Stimulated activated CD8-positive, alpha-beta memory T cell treated with anti-CD3 and anti-CD28 coated beads, Interleukin-12 subunit alpha, Interleukin-12 subunit beta, amount 100 ng/mL, for 24 hours (primary cell): ENCODE data around the gene WDTC1.

Experiments used
- DNase-seq: peaks from one replicate; pipeline ENCODE4 v3.0.0-alpha.2; 2020; ENCODE audit errors: extremely low read depth

The WDTC1 gene

DNA sequence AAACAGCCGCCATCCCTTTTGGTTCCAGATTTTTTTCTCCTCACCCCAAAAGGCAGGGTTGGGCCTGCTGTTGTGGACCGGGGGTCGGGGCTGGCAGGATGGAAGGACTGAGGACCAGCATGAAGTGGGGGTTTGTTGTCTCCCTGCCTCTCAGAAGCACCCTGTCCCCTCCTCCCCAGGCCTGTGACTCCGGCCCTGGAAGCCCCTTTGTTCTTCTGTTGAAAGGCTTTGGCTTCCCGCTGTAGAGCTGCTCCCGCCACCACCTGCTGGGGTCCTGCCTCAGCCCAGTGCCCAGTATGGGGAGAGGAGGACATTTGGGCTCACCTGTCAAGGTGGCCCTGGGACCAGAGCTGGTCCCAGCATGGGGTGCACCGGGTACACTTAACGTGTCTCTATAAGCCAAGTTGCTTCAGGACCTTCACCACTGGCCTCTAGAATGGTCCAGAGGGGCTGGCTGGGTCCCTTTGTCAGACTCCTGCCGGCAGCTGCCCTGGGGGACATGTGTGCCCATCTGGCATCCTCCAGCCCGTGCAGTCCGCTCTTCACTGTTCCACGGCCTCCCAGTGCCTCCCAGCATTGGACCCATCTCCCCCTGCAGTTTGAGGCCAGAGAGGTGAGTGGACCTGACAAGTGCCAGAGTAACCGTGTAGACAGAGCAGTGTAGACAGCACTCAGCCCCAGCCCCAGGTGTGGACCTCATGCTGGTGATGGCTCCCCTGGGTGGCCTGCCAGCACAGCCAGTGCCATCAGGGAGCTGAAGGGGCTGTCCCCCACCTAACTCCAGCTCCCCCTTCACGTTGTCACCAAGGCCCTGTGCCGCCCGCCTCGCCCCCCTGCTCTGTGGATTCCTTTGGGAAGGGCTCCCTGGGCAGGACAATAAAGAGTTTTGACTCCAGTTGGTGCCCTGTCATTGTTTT is 101.3 kb downstream of the WDTC1 start:
- DNase-seq: no peak

DNA sequence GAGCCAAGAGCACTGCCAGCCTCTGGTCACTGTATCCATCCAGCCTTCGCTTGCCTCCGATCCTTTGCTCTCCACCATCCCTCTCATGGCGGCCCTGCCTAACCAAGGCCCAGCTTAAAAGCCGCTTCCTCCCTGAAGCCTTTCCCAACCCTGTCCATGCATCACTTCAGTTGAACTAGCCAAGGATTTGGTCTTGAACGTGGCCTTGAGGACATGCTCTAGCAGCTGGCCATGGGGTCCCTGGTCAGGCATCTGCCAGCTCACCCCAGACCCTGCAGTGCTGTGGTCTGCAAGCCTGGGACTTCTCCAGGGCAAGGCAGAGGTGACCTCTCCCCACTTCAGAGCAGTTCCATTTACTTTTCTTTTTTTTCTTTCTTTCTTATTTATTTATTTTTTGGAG is 102.3 kb downstream of the WDTC1 start:
- DNase-seq: no peak

DNA sequence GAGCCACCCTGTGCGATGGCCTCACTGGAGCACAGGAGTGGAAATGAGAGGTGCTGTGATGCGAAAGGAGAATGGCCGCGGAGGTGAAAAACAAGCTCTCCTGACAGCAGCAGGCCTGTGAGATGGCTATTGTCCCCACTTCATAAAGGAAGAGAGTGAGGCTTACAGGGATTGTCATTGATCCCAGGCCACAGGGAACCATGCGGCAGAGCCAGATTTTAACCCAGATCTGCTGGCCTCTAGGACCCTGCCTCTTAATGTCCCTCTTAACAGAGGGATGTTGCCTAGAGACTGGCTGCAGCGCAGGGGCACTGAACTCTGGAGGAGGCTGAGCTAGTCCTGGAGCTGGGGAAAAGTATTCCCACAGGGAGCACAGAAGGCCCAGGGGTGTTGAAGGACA is 104.3 kb downstream of the WDTC1 start:
- no peak for DNase-seq

DNA sequence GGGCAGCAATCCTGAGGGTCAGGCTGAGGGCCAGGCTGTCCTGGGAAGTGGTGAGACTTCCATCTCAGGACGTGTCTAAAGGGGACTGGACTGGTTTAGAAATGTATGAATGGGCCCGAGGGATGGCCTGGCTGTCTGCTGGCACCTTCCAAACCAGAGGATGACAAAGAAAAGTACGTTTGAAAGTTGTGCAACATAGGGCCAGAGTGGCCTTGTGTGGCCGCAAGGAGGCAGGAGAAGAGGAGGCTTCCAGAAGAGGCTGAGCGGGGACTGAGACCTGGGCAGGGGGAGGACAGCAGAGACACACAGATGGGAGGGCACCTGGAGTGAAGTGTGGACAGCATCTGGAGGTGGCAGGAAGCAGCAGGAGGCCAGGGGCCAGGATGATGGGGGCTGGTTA is 104.8 kb downstream of the WDTC1 start:
- no peak for DNase-seq

DNA sequence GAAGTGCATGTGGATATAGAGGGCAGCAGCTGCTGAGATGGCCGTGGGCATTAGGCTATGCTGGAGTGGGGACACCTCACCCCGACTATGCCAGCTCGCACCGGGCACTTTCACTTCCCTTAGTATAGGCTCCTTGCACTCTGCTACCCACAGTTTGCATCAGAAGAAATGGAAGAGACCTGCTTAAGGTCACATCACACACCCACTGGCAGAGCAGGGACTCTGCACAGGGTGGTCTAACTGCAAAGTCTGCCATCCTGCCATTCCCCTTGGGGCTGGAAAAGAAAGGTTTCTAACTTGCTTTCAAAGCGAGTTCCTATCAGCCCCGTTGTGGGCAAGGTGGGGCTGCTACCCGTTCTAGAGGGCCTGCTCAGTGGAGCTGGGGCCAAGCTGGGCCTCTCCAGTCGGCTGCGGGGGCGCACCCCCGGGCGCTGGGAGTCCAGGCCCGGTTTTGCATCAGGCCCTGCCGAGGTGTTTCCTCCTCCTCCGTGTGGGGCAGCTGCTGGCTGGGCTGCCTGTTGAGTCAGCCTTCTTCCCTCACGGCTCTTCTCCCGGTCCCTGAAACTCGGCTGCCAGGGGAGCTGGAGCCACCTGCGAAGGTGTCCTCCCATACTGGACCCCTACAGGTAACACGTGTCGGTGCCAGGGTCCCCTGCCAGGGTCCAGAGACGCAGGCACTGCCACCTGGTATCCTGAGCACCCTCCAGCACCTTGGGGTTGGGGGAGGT is 107.3 kb downstream of the WDTC1 start, which contains the start of gene SYTL1:
SYTL1 (plus strand) TSS at position 498 of the 728 bp plus-strand sequence. CDS start 3,313 bp downstream, outside the sequence.
- no peak for DNase-seq

DNA sequence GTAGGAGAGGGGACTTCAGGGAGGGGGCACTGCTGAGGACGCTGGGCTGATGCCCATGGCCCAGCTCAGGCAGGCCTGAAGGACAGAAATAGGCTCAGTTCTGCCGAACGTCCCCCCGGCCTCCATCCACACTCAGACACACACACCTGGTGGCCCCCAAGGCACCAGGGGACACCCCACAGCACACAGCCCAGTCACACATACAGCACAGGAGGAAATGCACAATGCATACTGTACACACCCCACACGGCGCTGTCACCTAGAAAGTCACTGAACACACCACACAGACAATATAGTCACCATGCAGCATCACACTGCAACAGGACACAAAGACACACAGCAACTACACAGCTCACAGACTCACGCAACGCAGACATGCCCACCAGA is 108.0 kb downstream of the WDTC1 start:
- DNase-seq: no peak

DNA sequence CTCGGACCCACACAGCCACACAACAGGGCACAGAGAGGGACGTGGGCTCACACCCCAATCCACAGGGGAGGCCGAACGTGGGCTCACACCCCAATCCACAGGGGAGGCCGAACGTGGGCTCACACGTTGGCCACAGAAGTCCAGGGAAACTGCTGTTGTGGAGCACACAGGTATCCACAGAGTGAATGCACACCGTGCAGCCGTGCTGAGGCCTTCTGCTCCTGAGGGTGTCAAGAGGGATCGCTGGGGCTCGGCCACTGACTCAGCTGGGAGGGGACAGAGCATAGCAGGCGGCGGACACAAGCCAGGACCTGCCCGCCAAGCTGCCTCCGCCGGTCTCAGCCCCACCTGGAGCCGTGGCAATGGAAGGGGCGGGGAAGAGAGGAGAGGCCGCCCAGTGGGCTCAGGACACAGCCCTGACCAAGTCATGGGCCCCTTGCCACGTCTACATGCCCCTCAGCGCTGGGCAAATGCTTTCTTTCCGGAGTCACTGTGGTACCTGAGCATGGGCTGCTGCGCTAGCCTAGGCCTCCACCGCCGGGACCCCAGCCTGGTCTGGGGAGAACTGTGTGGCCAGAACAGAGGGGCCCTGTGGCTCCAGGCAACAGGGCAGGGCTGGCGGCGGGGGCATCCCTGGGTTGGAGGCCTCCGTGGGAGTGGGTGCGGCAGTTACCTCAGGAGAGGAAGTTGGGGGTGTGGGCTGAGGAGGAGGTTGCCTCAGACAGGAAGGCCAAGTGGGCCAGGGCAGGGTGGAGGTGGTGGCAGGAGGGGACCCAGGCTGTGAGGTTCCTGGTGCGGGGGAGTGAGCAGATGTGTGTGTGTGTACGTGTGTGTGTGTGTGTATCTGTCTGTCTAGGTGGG is 108.6 kb downstream of the WDTC1 start:
- no peak for DNase-seq

DNA sequence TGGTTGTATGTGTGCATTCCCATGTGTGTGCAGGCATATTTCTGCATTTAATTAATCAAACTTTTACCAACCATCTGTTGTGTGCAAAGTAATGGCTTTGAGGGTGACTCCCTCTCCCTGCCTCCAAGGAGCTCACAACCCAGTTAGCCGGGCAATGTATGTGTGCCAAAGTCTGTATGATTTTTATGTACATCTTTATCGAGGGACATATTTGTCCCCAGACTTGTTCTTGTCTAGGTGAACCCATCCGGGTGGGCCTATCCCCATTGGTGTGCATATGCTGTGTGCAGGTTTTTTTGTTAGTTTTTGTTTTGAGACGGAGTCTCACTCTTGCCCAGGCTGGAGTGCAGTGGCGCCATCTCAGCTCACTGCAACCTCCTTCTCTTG is 109.2 kb downstream of the WDTC1 start:
- no peak for DNase-seq

DNA sequence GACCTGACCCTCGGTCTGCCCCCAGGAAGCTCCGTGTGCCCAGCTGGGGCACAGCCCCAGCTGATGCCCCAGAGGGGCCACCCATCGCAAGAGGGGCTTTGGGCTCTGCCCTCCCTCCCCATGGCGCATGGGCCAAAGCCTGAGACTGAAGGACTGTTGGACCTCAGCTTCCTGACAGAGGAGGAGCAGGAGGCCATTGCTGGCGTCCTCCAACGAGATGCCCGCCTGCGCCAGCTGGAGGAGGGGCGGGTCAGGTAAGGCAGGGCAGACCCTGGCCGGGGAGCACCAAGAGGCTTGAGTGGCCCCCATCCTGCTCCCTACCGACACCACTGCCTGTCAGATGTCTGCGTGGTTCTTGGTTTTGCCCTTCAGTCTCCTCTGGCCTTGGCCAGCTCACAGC is 110.8 kb downstream of the WDTC1 start:
- no peak for DNase-seq

DNA sequence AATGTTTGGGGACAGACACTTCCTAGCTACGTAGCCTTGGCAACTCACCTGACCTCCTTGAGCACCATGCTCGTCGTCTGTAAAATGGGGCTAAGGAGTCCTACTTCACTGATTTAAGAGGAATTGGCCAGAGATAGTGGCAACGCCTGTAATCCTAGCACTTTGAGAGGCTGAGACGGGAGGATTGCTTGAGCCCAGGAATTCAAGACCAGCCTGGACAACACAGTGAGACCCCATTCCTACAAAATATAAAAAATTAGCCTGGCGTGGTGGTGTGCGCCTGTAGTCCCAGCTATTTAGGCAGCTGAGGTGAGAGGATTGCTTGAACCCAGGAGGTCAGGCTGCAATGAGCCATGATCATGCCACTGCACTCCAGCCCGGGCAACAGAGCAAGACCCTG is 111.9 kb downstream of the WDTC1 start:
- DNase-seq: no peak

DNA sequence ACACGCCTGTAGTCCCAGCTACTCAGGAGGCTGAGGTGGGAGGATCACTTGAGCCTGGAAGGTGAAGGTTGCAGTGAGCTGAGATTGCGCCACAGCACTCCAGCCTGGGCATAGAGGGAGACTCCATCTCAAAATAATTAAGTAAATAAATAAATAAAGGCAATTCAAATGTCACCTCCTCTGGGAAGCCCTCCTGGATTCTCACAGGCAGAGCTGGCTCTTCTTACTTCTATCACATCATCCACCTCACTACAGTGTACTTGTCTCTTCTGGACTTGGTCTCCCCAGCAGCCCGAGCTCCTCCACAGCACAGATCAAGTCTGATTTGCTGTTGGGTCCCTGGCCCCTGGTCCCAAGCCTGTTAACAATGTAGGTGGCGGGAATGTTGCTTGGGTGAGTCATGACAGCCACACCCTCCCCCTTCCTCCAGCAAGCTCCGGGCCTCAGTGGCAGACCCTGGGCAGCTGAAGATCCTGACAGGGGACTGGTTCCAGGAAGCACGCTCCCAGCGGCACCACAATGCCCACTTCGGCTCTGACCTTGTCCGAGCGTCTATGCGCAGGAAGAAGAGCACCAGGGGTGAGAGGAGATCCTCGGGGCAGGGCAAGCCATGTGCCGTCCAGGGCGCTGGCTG is 112.7 kb downstream of the WDTC1 start:
- no peak for DNase-seq

DNA sequence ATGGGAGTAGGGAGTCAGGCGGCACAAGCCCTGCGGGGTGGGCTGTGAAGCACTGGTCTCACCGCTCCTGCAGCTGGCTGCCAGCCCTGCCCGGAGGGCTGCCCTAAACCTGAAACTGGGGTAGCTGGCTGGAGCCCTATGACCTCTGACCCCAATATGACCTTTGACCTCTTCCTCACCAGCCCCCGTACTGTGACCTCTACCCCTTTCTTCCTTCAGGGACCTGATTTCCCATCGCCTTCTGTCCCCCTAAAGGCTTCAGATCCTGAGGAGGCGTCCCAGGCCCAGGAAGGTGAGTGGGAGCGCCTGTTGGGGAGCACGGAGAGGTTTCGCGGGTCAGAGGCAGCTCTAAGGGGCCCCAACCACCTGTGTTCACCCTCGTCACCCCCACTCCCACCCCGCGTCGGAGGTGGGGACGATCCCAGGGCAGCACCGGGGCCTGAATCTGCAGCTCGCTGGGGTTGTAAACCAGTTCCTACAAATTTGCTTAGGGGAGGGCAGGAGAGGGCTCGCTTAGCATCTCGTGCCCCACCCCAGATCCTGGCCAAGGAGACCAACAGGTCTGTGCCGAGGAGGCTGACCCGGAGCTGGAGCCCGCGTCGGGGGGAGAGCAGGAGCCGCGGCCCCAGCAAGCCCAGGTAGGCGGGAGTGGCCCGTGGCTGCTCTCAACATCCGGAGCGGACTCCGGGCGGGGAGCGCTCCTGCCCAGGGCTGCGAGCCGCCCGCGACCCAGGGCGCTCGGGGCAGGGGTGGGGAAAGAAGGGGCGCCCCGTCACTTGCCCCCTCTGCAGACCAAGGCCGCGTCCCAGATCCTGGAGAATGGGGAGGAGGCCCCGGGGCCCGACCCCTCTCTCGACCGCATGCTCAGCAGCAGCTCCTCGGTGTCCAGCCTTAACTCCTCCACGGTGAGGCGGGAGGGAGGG is 114.7 kb downstream of the WDTC1 start:
- DNase-seq: no peak

DNA sequence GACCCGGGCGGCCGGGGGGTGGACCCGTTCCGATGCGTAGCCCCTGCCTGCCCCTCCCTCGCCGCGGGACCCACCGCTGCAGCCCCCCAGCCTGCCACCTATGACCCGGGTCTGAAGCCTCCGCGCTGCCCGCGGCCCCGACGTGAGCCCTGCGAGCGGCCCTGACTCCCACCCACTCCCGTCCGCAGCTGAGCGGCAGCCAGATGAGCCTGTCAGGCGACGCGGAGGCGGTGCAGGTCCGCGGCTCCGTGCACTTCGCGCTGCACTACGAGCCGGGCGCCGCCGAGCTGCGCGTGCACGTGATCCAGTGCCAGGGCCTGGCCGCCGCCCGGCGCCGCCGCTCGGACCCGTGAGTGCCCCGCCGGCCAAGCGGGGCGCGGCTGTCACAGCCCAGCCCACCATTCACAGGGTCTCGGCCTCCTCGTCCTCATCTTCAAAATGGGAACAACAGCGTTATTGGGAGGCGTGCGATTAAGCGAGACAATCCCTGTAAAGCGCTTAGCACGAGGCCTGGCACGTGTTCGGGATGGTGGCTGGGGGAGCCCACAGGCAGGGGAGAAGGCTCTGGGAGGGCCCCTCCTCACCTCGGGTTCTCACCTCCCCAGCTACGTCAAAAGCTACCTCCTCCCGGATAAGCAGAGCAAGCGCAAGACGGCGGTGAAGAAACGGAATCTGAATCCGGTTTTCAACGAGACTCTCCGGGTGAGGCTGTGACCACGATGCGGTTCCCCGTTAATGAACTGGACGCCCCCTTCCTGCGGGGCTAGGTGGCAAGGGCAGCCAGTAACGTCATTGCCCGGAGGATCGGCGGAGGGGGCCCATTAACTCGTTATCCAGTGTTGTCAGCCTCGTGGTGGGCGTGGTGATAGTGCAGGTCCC is 115.6 kb downstream of the WDTC1 start:
- no peak for DNase-seq

DNA sequence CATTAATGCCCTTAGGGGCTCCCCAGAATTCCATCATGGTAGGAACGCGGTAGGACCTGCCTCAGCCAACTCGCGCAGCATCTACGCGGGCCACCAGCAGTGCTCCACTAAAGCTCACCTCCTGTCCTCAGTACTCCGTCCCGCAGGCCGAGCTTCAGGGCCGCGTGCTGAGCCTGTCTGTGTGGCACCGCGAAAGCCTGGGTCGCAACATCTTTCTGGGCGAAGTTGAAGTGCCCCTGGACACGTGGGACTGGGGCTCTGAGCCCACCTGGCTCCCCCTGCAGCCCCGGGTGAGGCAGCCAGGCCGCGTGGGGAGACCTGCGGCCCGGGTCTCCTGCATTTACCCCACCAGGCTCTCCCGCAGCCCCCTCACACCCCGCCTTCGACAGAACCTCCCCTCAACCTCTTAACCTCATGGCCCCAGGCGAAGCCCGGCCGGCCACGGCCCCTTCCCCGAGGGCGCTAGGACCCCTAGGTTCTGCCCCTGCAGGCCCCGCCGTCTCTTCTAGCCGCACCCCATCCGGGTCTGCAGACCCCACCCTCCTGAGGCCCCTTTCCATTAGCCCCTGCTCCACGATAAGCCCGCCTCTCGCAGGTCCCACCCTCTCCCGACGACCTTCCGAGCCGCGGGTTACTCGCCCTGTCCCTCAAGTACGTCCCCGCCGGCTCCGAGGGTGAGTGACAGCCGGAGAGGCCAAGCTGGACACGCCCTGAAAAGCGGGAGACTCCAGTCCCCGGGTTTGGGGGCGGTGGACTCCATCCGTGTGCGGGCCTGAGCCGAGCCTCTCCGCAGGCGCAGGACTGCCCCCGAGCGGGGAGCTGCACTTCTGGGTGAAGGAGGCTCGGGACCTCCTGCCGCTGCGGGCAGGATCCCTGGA is 116.5 kb downstream of the WDTC1 start:
- DNase-seq: no peak

DNA sequence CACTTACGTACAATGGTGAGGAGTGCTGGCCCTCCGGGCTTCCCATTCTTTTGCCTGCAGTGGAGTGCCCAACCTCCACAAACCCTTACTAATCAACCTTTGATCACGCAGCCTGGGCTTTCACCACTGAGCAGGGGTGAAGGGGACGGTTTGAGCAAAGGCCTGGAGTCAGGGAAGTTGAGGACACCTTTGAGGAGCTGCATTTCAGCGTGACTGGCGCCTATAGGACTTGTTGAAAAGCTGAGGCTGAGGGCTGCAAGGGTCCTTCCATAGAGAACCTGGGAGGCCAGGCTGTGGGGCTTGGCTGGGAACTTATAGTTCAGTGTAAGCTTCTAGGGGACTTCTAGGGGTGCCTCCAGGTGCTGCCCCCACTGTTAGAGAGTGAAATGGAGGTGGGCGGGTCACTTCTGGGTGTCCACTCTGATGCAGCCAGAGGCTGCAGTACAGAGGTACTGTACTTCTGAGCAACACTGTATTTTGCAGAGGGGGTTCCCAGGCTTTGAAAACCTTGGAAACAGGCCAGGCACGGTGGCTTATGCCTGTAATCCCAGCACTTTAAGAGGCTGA is 117.2 kb downstream of the WDTC1 start:
- DNase-seq: no peak

DNA sequence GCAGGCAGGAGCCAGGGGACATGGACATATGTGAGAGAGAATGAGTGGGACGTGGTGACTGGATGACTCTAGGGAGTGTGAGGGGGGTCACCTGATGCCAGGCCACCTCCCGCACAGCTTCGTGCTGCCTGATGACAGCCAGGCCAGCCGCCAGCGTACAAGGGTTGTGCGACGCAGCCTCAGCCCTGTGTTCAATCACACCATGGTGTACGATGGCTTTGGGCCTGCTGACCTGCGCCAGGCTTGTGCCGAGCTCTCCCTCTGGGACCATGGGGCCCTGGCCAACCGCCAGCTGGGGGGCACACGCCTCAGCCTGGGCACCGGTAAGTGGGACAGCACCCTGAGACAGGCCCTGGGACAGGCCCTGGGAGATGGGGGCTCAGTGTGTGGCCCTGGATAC is 118.7 kb downstream of the WDTC1 start:
- no peak for DNase-seq

DNA sequence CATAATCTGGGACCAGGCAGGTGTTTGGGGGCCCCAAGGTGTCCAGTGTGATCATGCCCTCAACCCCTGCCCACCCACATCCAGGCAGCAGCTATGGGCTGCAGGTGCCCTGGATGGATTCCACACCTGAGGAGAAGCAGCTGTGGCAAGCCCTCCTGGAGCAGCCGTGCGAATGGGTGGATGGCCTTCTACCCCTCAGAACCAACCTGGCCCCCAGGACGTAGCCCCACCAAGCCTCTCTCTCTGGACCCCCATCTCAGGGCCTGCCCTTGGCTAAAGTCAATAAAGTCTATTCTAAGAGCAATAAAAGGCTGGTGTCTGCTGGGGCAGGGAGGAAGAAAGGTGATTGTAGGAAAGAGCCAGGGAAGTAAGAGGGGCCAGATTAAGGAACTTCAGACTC is 119.2 kb downstream of the WDTC1 start:
- no peak for DNase-seq

DNA sequence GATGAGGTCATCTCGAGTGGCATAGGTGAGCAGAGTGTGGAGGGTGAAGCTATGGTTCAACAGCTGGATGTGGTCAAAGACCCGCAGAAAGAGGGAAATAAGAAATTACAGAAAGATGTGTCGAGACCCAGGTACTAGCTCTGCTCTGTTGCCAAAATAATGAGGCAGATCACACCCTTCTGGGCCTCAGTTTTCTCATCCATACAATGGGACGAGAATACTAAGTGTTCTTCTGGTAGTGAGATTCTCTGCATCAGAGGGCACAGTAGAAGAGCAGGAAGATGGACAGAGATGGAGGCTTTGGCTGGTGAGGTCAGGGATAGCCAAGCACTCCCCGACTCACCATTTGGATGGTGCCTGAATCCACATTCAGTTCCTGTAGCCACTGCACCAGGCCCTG is 121.3 kb downstream of the WDTC1 start:
- DNase-seq: no peak
